Neuronal stem cell (in vitro differentiated cells): Measurements from ENCODE around the gene ETV7.
"Not testable (repeated sequence)": the region's sequence is repeated elsewhere in the genome, so short reads cannot be mapped to it uniquely, and the experiment has no call there.

Source experiments
- DNase-seq: peaks from one replicate; pipeline ENCODE4 v3.0.0-alpha.2; 2013; ENCODE audit warnings: low spot score
- H2AFZ ChIP-seq: one replicate; pipeline ENCODE4 v1.6.1; 2013; ENCODE audit warnings: mild to moderate bottlenecking, low read length, inconsistent platforms
- H2AK5ac ChIP-seq: 2 replicates; pipeline ENCODE4 v1.6.1; 2013; ENCODE audit warnings: low read depth, mild to moderate bottlenecking, inconsistent platforms, low read length, moderate library complexity, mixed read lengths
- H2BK120ac ChIP-seq: 2 replicates; pipeline ENCODE4 v1.6.1; 2013; ENCODE audit warnings: low read depth, mild to moderate bottlenecking, inconsistent platforms, low read length, moderate library complexity, mixed read lengths
- H2BK12ac ChIP-seq: one replicate; pipeline ENCODE4 v1.6.1; 2013; ENCODE audit warnings: low read length, inconsistent platforms
- H2BK15ac ChIP-seq: 2 replicates; pipeline ENCODE4 v1.6.1; 2013; ENCODE audit warnings: mild to moderate bottlenecking, low read length, inconsistent platforms, mixed read lengths
- H2BK5ac ChIP-seq: one replicate; pipeline ENCODE4 v1.6.1; 2013; ENCODE audit warnings: inconsistent platforms, mild to moderate bottlenecking, low read length, moderate library complexity
- H3K14ac ChIP-seq: one replicate; pipeline ENCODE4 v1.6.1; 2013; ENCODE audit warnings: low read length, inconsistent platforms
- H3K18ac ChIP-seq: 2 replicates; pipeline ENCODE4 v1.6.1; 2013; ENCODE audit warnings: low read length, inconsistent platforms
- H3K23ac ChIP-seq: 2 replicates; pipeline ENCODE4 v1.6.1; 2013; ENCODE audit warnings: low read depth, mild to moderate bottlenecking, mixed read lengths, low read length, inconsistent platforms; ENCODE audit not compliant: poor library complexity
- H3K27ac ChIP-seq: replicated peaks from 3 replicates; pipeline ENCODE4 v1.5.1; 2013; ENCODE audit warnings: low read length, inconsistent platforms
- H3K27me3 ChIP-seq, 3 experiments: 2 replicates each; pipeline ENCODE4 v1.6.1; 2013; ENCODE audit warnings: low read length in 3 of 3, mild to moderate bottlenecking in 2 of 3, inconsistent platforms in 1 of 3, low read depth in 1 of 3, mixed read lengths in 1 of 3, moderate library complexity in 1 of 3; ENCODE audit not compliant: control insufficient read depth in 3 of 3, insufficient read depth in 3 of 3
- H3K36me3 ChIP-seq, 2 donors: replicated peaks in 1 of 2; 2 replicates each; pipeline ENCODE4 v1.6.1; 2013; ENCODE audit warnings: low read length in 2 of 2; ENCODE audit not compliant: control insufficient read depth in 2 of 2, insufficient read depth in 2 of 2
- H3K4ac ChIP-seq: 2 replicates; pipeline ENCODE4 v1.6.1; 2013; ENCODE audit warnings: inconsistent platforms, mild to moderate bottlenecking, low read length, moderate library complexity
- H3K4me1 ChIP-seq, 2 donors: 1 replicate in 1 of 2; 2 replicates in 1 of 2; pipeline ENCODE4 v1.6.1; 2013; ENCODE audit warnings: low read length in 2 of 2, low read depth in 1 of 2; ENCODE audit not compliant: control insufficient read depth in 2 of 2, insufficient read depth in 1 of 2
- H3K4me2 ChIP-seq: one replicate; pipeline ENCODE4 v1.6.1; 2013; ENCODE audit warnings: mild to moderate bottlenecking, low read length, inconsistent platforms; ENCODE audit not compliant: insufficient read depth, poor library complexity, severe bottlenecking
- H3K4me3 ChIP-seq, 2 donors: 2 replicates each; pipeline ENCODE4 v1.5.1; 2013; ENCODE audit warnings: low read length in 2 of 2, mild to moderate bottlenecking in 2 of 2, inconsistent platforms in 1 of 2, moderate library complexity in 1 of 2
- H3K79me1 ChIP-seq: one replicate; pipeline ENCODE4 v1.6.1; 2013; ENCODE audit warnings: low read depth, mild to moderate bottlenecking, inconsistent platforms, low read length, moderate library complexity
- H3K9ac ChIP-seq: one replicate; pipeline ENCODE4 v1.6.1; 2013; ENCODE audit warnings: mild to moderate bottlenecking, low read depth, low read length, inconsistent platforms; ENCODE audit not compliant: poor library complexity
- H3K9me3 ChIP-seq, 2 donors: replicated peaks in 1 of 2; 2 replicates each; pipeline versions ENCODE3 to v1.6.1; 2013; ENCODE audit warnings: low read length in 2 of 2, mild to moderate bottlenecking in 2 of 2, inconsistent platforms in 1 of 2, low read depth in 1 of 2, mixed read lengths in 1 of 2, moderate library complexity in 1 of 2; ENCODE audit not compliant: control insufficient read depth in 2 of 2, insufficient read depth in 1 of 2
- H4K8ac ChIP-seq: one replicate; pipeline ENCODE4 v1.6.1; 2013; ENCODE audit warnings: low read depth, mild to moderate bottlenecking, inconsistent platforms, low read length, moderate library complexity
- H4K91ac ChIP-seq: one replicate; pipeline ENCODE4 v1.6.1; 2013; ENCODE audit warnings: low read length, low read depth, mild to moderate bottlenecking, inconsistent platforms; ENCODE audit not compliant: poor library complexity
- WGBS, 2 donors: extraction: QIAGEN DNeasy Blood & Tissue Kit; methylation state at CpG; one replicate each; pipeline ENCODE4 v1.1.7; 2013; ENCODE audit warnings: missing lambda C conversion rate in 2 of 2, mixed read lengths in 1 of 2; ENCODE audit not compliant: insufficient read length in 2 of 2, insufficient replicate concordance in 1 of 2; ENCODE audit errors: extremely low coverage in 2 of 2; 5-methylcytosine and 5-hydroxymethylcytosine counted together

Gene ETV7

DNA sequence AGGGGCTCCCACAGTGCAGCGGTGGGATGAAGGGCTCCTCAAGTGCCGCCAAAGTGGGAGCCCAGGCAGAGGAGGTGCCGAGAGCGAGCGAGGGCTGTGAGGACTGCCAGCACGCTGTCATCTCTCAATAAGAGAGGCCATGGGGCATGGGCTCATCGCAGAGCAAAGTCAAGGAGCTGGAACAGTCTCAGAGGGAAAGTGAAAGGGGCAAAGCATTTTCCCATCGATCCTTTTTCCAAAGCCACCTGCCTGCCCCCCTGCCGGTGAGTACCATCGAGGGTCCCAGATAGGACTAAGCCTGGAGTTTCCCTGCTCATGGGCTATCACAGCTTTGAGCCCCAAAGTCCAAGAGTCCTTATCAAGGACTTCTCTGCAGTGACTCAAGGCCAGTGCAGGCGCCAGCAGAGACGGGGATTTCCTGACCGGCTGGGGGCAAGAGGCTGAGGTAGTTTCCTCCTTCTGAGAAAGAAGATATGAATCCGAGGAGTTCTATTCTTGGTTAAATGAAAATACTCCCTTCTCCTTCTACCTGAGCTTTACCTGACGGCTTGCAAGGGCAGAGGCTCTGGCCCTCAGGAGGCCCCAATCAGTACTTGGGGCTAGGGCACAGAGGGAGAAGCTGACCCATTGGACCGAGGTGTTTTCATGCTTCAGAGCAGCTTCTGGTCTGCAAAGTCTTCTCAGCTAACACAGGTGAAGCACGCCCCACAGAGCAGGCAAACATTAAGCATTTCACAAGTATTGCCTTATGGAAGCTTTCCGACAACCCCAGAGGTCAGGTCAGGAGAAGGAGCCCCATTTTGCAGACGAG, 22.6 kb downstream of the ETV7 start:
- H3K14ac ChIP-seq, result no peak overlapping the region
- H3K27me3 ChIP-seq, result peaks cover 0 to 17% (median 0%) of the 10 kb centered on the region in 3 experiments
- H2BK15ac ChIP-seq, result no peak overlapping the region
- H3K4me1 ChIP-seq, result peaks cover 0 to 3% of the 10 kb centered on the region in 2 donors
- no peaks in the 10 kb centered on the region for H3K36me3 ChIP-seq
- no peak overlapping the region for H3K4me2 ChIP-seq
- no peak overlapping the region for H3K4ac ChIP-seq
- H2BK12ac ChIP-seq, result no peak overlapping the region
- H3K23ac ChIP-seq, result no peak overlapping the region
- peak overlapping the region; percentile 48 for H3K18ac ChIP-seq
- peak overlapping the region; percentile 37 for H2AK5ac ChIP-seq
- H4K91ac ChIP-seq, result no peak overlapping the region
- no peaks in the 10 kb centered on the region for H3K9me3 ChIP-seq
- H3K4me3 ChIP-seq, result no peak overlapping the region
- no peak overlapping the region for H3K27ac ChIP-seq
- H3K9ac ChIP-seq, result no peak overlapping the region
- no CpG with 5 or more reads among the region's 19 CpGs for WGBS, 2 donors
- no peak overlapping the region for H2BK5ac ChIP-seq
- H2BK120ac ChIP-seq, result no peak overlapping the region
- no peaks in the 10 kb centered on the region for H3K79me1 ChIP-seq
- no peak for DNase-seq
- no peak overlapping the region for H4K8ac ChIP-seq
- H2AFZ ChIP-seq, result no peak overlapping the region

DNA sequence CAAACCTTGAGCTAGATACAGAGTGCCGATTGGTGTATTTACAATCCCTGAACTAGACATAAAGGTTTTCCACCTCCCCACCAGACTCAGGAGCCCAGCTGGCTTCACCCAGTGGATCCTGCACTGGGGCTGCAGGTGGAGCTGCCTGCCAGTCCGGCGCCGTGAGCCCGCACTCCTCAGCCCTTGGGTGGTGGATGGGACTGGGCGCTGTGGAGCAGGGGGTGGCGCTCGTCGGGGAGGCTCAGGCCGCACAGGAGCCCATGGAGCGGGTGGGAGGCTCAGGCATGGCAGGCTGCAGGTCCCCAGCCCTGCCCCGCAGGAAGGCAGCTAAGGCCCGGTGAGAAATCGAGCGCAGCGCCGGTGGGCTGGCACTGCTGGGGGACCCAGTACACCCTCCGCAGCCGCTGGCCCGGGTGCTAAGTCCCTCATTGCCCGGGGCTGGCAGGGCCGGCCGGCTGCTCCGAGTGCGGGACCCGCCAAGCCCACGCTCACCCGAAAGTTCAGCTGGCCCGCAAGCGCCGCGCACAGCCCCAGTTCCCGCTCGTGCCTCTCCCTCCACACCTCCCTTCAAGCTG, 23.3 kb downstream of the ETV7 start:
- not testable (repeated sequence) for H3K23ac ChIP-seq, DNase-seq, H2BK12ac ChIP-seq, H4K8ac ChIP-seq, H2BK5ac ChIP-seq, H3K18ac ChIP-seq, H3K4me1 ChIP-seq, H3K9me3 ChIP-seq, H3K9ac ChIP-seq, H3K27ac ChIP-seq, H3K4ac ChIP-seq, H4K91ac ChIP-seq, H3K36me3 ChIP-seq, H3K4me3 ChIP-seq, H2AK5ac ChIP-seq, H3K79me1 ChIP-seq, H2BK120ac ChIP-seq, H2AFZ ChIP-seq, H2BK15ac ChIP-seq, H3K4me2 ChIP-seq, H3K14ac ChIP-seq
- no CpG with 5 or more reads among the region's 34 CpGs for WGBS, 2 donors
- H3K27me3 ChIP-seq, result peaks cover 0 to 13% (median 0%) of the 10 kb centered on the region in 3 experiments

DNA sequence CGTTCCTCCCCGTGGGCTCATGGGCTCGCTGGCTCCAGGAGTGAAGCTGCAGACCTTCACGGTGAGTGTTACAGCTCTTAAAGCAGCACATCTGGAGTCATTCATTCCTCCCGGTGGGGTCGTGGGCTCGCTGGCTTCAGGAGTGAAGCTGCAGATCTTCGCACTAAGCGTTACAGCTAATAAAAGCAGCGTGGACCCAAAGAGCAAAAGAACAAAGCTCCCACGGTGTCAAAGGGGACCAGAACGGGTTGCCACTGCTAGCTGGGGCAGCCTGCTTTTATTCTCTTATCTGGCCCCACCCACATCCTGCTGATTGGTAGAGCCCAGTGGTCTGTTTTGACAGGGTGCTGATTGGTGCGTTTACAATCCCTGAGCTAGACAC, 24.1 kb downstream of the ETV7 start:
- not testable (repeated sequence) for H4K8ac ChIP-seq, H2AFZ ChIP-seq, H3K9me3 ChIP-seq, H3K4me1 ChIP-seq, H3K36me3 ChIP-seq, H2AK5ac ChIP-seq, H3K27ac ChIP-seq, H3K9ac ChIP-seq, H3K79me1 ChIP-seq, H4K91ac ChIP-seq, H3K23ac ChIP-seq, H3K18ac ChIP-seq, DNase-seq, H3K4me3 ChIP-seq, H3K4ac ChIP-seq, H2BK15ac ChIP-seq, H2BK12ac ChIP-seq, H2BK5ac ChIP-seq, H3K27me3 ChIP-seq, H3K4me2 ChIP-seq
- H3K14ac ChIP-seq, result peak overlapping the region; percentile 8
- WGBS, 2 donors, result no CpG with 5 or more reads among the region's 13 CpGs
- peak overlapping the region; percentile 2 for H2BK120ac ChIP-seq

DNA sequence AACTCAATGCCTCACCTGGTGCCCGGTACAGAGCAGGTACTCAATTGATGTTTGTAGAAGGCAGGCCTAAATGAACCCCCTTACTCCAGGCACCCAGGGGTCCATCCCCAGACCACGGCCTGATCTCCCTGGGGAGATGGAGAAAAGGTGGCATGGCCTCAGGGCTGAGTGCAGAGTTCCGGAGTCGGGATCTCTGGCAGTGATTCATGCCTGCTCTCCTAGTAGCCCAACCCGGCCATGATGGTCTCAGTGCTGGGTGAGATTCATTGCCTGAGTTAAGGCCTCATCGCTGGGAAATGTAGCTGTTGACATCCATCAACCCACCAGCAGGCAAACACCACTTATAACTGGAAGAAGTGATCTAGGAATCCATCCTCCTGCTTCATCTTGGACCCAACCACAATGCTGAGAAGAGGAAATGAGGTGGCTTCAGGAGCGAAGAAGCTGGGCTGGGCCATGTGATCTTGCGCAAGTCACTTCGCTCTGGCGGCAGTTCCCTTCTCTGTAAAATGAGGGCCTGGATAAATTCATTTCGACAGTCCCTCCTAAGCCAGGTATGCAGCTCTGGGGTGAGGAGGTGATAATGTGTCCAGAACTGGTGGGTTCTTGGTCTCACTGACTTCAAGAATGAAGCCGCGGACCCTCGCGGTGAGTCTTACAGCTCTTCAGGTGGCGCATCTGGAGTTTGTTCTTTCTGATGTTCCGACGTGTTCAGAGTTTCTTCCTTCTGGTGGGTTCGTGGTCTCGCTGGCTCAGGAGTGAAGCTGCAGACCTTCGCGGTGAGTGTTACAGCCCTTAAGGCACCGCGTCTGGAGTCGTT, 24.7 kb downstream of the ETV7 start:
- H3K4me1 ChIP-seq, result peaks cover 8 to 11% of the 10 kb centered on the region in 2 donors
- H3K27me3 ChIP-seq, result peaks cover 0 to 2% (median under 1%) of the 10 kb centered on the region in 3 experiments
- no peak overlapping the region for H4K8ac ChIP-seq
- H3K27ac ChIP-seq, result no peak overlapping the region
- no peak overlapping the region for H2BK15ac ChIP-seq
- no peak overlapping the region for H2BK12ac ChIP-seq
- no peaks in the 10 kb centered on the region for H3K36me3 ChIP-seq
- no CpG with 5 or more reads among the region's 25 CpGs for WGBS, 2 donors
- H3K18ac ChIP-seq, result no peak overlapping the region
- no peaks in the 10 kb centered on the region for H3K9me3 ChIP-seq
- peak overlapping the region; percentile 8 for H3K14ac ChIP-seq
- H2BK5ac ChIP-seq, result no peak overlapping the region
- no peak overlapping the region for H4K91ac ChIP-seq
- H2AK5ac ChIP-seq, result no peak overlapping the region
- no peak overlapping the region for H3K4ac ChIP-seq
- no peaks in the 10 kb centered on the region for H3K79me1 ChIP-seq
- H2AFZ ChIP-seq, result no peak overlapping the region
- no peak overlapping the region for H3K4me3 ChIP-seq
- H3K9ac ChIP-seq, result no peak overlapping the region
- peak overlapping the region; percentile 2 for H2BK120ac ChIP-seq
- no peak overlapping the region for H3K4me2 ChIP-seq
- DNase-seq, result no peak
- H3K23ac ChIP-seq, result no peak overlapping the region
